ENCODE data around the gene CD34. TPM values are rescaled to one million over a fixed set of nuclear protein-coding genes. Genes with fewer than 3 reads are reported as not detected.

CD34 gene, protein sequence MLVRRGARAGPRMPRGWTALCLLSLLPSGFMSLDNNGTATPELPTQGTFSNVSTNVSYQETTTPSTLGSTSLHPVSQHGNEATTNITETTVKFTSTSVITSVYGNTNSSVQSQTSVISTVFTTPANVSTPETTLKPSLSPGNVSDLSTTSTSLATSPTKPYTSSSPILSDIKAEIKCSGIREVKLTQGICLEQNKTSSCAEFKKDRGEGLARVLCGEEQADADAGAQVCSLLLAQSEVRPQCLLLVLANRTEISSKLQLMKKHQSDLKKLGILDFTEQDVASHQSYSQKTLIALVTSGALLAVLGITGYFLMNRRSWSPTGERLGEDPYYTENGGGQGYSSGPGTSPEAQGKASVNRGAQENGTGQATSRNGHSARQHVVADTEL
- total RNA-seq (2021), result 0.02 and 0.35 TPM in 2 replicates
- long read RNA-seq, partial matches to known transcripts, result 0 of 1 reads
- long read RNA-seq, other reads (novel, unspliced or antisense), result 0 of 1 reads

DNA sequence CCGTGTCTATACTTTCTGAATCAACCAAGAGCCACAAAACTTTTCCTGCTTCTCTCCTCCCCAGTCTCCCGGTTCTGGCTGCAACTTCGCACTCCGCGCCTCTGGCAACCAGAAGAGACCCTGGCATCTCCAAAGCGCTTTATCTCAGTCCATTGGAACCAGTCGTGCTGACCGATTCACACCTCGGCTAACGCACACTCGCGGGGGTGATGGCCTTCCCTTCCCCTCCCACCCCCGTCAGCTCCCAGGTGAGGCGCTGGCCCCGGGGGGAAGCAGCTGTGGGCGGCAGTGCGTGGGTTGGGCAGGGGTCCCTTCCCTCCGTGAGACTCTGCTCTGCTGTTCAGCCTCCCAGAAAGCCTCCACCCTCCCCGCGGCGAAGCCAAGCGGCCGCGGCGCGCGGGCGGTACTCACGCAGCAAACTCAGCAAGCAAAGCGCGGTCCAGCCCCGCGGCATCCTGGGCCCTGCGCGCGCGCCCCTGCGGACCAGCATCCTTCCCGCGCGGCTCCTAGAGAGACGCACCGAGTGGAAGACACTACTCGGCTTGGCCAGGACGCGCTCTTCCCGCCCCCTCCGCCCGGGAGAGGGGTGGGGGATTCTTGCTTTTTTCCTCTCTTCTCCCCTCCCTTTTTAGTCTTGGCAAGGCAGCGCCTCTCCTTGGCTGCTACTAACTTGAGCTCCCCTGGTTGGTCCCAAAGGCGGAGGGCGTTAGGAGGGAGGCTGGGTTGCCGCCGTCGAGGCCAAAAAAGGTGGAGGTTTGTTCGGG lies at the start of gene CD34:
Gene CD34, minus strand, starts transcription at position 535 of the 764 bp plus-strand sequence. Its CDS starts 45 bp downstream, at position 490.
- Histone ChIP-seq H3K4me2 (ENCODE audit: insufficient read depth, insufficient read length, low read length) (peak within 1 kb of the TSS; percentile 55), H3K4ac (ENCODE audit: low read depth, low read length) (no peak within 1 kb of the TSS), H2AFZ (ENCODE audit: low read length) (no peak within 1 kb of the TSS), H2AK5ac (ENCODE audit: insufficient read length, low read length) (no peak within 1 kb of the TSS), H3K4me1 (ENCODE audit: insufficient read depth, low read length) (no peaks in the 10 kb centered on the region), H3K79me1 (ENCODE audit: insufficient read depth, low read depth, low read length, poor library complexity, severe bottlenecking) (no peaks in the 10 kb centered on the region), H2BK5ac (ENCODE audit: insufficient read length, low read length) (no peak within 1 kb of the TSS), H3K56ac (ENCODE audit: insufficient read length, low read depth, low read length) (no peak within 1 kb of the TSS), H4K91ac (ENCODE audit: insufficient read length, low read depth, low read length) (no peak within 1 kb of the TSS), H2BK120ac (ENCODE audit: low read depth, low read length, poor library complexity, severe bottlenecking) (no peak within 1 kb of the TSS), H4K5ac (ENCODE audit: insufficient read length, low read depth, low read length) (no peak within 1 kb of the TSS), H3K14ac (ENCODE audit: insufficient read depth, low read length) (no peak within 1 kb of the TSS), H3K23me2 (ENCODE audit: insufficient read length, low read depth, low read length, poor library complexity, severe bottlenecking) (peaks cover 4% of the 10 kb centered on the region), H3K27ac (ENCODE audit: insufficient read length, low read depth, low read length) (no peak within 1 kb of the TSS), H4K8ac (replicated peaks; ENCODE audit: insufficient read length, low read depth, low read length) (no peak within 1 kb of the TSS), H3K79me2 (ENCODE audit: insufficient read depth, low read length) (no peaks in the 10 kb centered on the region), H2BK15ac (ENCODE audit: low read depth, low read length) (no peak within 1 kb of the TSS), H3K18ac (ENCODE audit: insufficient read length, low read depth, low read length) (no peak within 1 kb of the TSS), H2BK20ac (ENCODE audit: low read depth, low read length, poor library complexity, severe bottlenecking) (no peak within 1 kb of the TSS), H4K20me1 (ENCODE audit: control insufficient read depth, insufficient read depth, insufficient read length) (no peaks in the 10 kb centered on the region), H3T11ph (ENCODE audit: low read length) (no peak within 1 kb of the TSS), H3K23ac (ENCODE audit: insufficient read length, low read depth, low read length) (no peak within 1 kb of the TSS), H3K9ac (ENCODE audit: extremely low read depth, insufficient read length, low read length) (no peak within 1 kb of the TSS), H2BK12ac (ENCODE audit: insufficient read length, low read depth, low read length) (no peak within 1 kb of the TSS), H3K9me3 (ENCODE audit: control insufficient read depth, low read depth, low read length) (no peaks in the 10 kb centered on the region), H3K27me3 (ENCODE audit: insufficient read depth, low read length) (peaks cover 30% of the 10 kb centered on the region; the same call in 1 of the 2 replicates)
- Mint-ChIP-seq H3K36me3 (ENCODE audit: insufficient read depth in 1 of 3, low read depth in 3 of 3) (no peaks in the 10 kb centered on the region), H3K27me3 (ENCODE audit: low read depth) (peaks cover 68% of the 10 kb centered on the region), H3K9me3 (no peaks in the 10 kb centered on the region), H3K27ac (no peak within 1 kb of the TSS), H3K4me3 (peak within 1 kb of the TSS; percentile 55 to 79), H3K4me1 (peaks cover 9 to 17% of the 10 kb centered on the region in 2 experiments)
- peak; percentile 54 for DNase-seq
- WGBS (ENCODE audit: extremely low coverage, insufficient read length, low lambda C conversion rate), result no CpG with 5 or more reads among the region's 56 CpGs
- TF ChIP-seq, protein P1, sequence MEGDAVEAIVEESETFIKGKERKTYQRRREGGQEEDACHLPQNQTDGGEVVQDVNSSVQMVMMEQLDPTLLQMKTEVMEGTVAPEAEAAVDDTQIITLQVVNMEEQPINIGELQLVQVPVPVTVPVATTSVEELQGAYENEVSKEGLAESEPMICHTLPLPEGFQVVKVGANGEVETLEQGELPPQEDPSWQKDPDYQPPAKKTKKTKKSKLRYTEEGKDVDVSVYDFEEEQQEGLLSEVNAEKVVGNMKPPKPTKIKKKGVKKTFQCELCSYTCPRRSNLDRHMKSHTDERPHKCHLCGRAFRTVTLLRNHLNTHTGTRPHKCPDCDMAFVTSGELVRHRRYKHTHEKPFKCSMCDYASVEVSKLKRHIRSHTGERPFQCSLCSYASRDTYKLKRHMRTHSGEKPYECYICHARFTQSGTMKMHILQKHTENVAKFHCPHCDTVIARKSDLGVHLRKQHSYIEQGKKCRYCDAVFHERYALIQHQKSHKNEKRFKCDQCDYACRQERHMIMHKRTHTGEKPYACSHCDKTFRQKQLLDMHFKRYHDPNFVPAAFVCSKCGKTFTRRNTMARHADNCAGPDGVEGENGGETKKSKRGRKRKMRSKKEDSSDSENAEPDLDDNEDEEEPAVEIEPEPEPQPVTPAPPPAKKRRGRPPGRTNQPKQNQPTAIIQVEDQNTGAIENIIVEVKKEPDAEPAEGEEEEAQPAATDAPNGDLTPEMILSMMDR (conservative IDR thresholded peaks at IDR 0.05), result no peak

Data from H9 (cell line).